HG02885 (cell line): Measurements from ENCODE around the gene TBX18.

Experiments used
- ATAC-seq: cut with Tn5 transposase; IDR thresholded peaks from one replicate; pipeline ENCODE4 v1.9.1; 2021; ENCODE audit warnings: mild to moderate bottlenecking; ENCODE audit not compliant: unreplicated experiment, poor library complexity

Gene TBX18

DNA sequence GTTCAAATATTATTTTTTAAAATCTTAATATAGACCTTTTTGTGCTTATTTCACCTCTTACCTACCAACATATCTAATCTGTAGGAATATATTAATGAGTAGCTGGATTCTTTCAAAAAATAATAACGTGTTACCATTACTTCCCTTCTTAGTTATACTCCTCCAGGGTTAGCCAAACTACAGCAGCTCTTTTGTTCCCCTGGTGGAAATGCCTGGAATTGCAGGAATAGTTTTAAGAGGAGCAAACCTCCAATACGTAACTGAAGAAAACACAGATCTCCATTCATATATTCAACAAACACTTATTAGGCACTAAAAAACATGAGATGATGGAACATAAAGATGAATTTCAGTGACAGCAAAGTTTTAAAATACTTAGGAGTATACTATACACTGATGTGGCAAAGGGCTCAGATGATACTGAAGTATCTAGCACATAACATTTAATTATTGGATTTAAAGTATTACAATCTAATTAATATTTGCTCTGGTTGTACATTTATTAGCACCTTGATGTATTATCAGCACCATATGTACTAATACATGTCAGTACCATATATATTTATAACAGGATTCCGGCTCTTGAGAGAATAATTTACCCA lies 78.3 kb downstream of the TBX18 start:
- ATAC-seq: peak; percentile 77

DNA sequence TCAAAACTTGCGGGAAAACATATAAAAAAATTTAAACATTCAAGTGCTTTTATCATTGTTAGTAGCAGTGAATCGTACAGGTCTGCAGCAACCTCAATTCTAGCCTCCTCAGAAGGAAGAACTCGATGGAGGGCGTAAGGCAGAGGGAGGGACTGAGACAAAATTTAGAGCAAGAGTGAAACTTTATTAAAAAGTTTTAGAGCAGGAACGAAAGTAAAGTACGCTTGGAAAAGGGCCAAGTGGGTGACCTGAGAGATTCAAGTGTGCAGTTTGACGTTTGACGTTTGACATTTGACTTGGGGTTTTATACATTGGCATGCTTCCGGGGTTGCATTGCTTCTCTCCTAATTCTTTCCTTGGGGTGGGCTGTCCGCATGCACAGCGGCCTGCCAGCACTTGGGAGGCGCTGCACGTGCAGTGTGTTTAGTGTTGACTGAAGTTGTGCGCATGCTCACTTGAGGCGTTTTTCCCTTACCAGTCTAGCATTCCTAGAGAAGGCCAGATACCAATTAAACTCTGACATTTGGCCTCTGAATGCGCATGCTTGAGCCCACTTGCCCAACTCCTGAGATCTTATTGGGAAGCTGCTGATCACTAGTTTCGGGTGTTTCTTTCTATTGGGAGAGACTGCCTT lies 82.6 kb downstream of the TBX18 start:
- no peak for ATAC-seq

DNA sequence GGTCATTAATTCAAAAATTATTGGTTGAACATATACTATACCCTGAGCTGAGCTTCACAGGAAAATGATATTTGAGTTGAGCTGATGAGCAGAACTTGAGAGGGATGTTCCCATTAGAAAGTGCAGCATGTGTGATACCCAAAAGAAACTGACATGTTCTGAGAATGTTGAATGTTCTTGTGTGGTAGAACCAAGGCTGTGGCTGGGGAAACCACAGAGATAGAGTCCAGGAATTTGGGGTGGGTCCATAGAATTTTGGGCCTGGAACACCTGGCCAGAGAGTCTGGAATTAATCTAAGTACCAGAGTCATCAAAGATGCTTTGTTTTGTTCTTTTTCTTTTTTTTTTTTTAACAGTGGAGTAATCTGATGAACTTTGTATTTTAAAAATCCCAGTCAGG lies 88.7 kb downstream of the TBX18 start:
- ATAC-seq: no peak

DNA sequence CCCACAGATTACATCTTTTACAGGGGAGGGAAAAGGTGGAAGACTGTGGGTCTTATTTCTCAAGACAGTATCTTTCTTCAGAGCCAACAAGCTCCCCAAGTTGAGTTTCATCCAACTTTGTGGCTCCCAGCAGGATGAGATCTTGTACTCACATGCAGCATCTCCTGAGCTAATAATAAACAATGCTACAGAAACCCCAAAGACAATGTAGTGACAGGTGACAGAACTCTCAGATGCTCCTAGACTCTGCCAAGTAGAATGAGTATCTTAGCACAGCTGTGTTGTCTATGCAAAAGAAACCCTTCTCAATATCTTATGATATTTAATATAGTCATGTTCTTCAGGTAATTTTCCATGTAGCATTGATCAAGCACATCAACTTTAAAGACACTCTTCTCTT lies 90.0 kb downstream of the TBX18 start:
- no peak for ATAC-seq

DNA sequence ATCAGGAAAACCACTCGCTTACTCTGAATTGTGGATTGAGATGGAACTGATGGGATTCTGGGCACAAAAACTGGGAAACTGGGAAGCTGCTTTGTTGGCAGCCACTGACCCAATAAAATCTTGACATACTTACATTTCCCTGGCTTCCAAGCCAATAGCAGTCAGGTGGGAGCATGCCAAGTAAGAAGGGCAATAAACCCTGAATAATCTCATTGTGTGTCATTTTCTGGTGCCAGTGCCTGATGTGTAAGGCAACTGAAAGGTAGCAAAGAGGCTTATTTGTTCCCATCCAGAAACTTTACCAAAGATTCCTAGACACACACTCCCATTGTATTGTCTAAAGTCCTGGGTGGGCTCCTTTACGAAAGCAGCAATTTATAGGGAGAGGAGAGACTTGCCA lies 93.2 kb downstream of the TBX18 start:
- ATAC-seq: no peak

DNA sequence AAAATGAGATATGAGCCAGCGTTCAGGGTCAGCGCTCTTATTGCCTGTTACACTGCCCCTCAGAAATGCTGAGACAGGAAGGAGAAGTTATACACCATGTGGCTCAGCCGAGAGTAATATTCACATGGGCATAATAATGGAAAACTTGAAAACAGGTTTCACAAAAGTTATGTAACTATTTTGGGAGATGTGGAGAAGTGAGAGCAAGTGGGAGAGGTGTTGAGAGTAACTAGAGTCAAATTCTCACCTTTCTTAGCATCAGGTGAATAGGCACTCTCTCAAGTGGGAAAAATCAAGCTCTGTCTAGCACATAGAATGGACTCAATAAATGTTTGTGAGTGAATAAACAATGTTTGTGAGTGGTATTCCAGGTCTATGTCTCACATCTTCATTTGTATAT lies 94.5 kb downstream of the TBX18 start:
- ATAC-seq: no peak

DNA sequence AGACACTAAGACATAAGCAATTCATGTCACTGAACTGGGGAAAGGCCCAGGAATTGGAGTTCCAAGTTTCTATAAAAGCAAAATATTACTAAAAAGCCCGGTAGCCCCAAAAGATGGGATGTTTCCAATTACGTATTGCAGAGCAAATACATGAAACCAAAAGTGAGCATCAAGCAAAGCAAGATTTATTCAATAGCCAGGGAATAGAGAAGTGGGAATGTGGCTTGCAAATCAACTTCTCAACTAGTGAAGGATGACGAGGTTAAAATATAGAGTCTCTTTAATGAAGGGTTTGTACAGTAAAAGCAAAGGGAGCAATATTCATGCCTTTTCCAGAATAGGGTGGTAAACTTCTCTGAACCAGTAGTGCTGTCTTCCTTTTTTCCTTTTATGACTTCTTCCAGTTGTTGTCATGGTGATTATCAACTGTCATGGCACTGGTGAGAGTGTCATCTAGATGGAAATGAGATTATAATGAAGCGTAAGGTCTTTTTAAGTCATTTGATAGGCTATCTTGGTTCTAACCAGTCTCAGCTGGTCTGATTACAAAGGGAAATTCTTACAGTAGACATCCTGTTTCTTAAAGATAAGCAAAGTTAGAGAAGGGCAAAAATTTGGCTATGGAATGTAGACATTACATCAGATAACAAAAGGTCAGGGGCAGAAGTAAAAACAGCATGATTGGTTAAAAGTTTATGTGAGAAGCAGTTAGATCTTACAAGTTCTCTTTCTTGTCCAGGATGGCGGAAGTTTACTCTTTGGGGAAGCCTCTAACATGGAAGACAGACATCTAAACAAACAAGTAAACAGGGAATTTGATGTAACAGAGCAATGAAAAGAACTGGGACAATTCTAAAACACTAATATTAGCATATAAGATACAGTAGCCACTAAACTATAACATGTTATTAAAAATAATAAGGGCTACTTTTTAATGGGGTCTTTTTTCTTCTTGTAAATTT lies 96.9 kb downstream of the TBX18 start:
- no peak for ATAC-seq

DNA sequence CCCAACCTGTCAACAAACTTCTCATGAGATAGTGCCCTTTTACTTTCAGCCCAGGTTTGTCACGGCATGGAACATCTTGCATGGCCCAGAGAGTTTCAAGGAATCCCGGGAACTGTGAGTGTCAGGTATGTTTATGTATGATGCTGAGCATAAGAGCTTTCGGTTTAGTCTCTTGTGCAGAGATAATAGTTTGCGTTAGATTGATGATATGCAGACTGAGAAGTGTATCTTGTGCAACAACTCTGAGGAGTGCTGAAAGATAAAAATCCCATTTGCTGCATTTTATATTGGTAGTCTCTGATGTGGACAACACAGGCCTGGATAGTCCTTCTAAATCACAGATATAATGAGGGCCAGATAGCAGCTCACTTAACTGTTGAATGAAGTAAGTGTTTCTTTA lies 99.0 kb downstream of the TBX18 start:
- ATAC-seq: no peak

DNA sequence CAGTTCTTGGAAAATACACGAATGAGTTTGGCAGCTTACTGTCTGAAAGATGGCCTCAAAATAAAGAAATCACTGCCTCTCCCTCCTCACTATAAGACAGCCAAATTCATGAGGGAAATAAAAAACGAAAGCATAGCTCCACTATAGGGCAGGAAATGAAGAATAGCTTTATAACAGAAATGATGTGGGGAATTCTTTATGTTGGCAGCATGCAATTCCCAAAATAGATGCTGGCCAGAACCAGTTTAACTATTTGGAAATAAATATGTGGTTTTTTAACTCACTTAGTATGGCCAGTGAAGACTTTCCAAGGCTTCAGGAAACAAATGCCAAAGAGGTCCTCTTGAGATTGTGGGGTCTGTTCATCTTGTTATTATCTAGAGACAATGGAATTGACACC lies 100.5 kb downstream of the TBX18 start:
- no peak for ATAC-seq

DNA sequence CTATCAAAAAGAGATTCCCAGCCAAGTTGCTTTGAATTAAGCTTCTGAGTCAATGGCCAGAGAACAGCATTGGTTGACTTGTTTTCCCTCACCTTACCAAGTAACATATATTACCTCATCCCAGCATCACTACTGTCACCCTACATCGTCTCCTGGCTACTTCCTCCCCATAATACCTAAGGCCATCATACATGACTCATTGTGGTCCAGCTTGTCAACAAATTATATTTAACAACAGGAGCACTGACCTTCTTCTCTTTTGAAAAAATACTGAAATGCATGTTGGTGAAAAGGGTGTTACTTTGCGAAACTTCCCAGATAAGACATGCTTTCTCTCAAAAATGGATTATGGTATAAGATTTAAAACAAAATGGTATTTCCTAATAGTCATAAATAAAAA lies 106.9 kb downstream of the TBX18 start:
- ATAC-seq: no peak

DNA sequence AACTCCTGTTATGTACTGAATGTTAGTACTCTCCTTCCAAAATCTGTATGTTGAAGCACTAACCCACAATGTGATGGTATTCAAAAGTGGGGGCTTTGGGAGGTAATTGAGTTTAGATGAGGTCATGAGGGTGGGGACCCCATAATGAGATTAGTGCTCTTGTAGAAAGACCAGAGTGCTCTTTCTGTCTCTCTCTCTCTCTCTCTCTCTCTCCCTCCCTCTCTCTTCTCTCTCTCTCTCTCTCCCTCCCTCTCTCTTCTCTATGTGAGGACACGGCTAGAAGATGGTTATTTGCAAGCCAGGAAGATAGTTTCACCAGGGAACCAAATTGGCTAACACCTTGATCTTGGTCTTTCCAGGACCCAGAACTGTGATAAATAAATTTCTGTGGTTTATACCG lies 107.4 kb downstream of the TBX18 start:
- no peak for ATAC-seq

DNA sequence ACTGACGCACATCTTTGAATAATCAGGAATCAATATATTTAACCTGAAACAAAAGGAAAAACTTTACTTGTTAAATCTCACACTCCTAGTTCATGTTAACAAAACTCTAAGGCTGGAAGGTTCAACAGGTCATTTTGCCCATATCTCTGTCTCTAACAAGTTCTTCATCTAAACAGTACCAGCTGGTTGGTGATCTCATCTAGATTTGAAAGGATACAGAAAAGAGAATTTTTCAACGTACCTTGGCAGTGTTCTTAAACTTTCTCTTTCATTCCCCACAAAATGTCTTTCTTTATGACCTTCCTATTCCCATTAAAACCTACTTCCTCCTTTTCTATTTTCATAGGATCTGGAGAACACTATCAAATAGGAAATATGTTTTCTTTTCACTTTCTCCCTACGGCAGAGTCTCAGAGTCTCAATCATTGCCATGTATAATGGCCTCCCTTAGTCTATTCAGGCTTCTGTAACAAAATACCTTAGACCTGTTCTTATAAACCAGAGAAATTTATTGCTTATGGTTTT lies 111.3 kb downstream of the TBX18 start:
- no peak for ATAC-seq

DNA sequence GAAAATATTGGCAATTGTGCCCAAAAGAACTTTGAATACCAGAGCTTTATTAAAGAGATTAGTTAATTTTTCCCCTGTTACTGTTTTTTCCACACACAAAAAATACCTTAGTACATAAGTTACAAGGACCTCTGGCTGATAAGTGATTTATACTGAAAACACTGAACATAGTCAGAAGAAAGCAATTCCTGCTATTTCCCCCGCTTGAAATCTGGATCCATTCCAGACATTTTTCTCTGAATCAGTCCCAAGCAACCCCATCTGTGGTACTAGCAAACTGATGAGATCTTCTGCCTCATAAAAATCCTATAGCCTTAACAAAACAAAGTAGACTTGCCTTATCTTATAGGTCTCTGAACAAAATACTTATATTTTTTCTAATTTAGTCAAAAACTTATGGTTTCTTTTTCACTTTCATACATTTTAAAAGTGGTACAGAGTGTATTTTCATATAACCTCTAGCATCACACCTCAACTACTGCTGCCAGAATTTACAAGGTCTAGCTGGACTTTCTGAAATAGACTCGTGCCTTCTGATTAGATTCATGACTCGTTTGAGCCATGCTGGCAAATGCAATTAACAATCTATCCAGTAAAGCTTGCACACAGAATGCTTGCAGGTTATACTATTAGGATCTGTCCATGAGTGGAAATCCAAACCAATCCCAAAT lies 111.9 kb downstream of the TBX18 start:
- ATAC-seq: no peak

DNA sequence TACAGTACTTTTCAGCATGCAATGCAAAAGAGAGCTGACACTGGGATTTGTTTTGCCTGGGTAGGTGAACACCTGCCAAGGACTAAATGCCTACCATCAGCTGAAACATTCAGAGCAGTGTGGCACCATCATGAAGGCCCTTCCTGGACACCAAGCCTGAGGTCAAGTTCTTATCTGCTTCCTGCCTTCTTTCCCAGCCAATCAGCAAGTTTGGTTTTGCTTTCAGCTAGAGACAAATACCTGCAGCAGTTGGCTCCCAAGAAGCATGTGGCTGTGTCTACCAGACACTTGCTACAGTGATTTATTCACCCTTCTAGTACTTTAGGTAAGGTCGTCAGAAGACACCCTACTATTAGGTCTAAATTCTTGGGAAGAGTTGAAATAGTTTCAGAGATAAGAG lies 112.8 kb downstream of the TBX18 start:
- ATAC-seq: no peak

DNA sequence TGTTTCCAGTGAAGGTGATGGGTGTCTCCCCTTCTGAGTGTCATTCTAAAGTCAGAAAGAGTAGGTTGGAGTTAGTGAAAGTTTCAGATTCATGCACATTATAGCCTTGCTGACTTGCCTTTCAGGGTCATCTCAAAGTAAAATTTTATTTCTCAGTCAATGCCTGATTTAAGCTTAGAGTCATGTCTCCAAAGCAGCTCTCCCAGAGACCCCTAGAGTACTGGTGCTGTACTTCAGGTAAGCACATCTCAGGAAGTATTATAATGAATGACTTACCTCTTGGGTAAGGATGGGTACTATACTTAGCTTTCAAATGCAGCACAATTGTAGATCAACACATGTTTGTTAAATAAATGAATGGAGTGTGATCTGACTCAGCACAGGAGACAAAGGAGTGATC lies 116.0 kb downstream of the TBX18 start:
- no peak for ATAC-seq

DNA sequence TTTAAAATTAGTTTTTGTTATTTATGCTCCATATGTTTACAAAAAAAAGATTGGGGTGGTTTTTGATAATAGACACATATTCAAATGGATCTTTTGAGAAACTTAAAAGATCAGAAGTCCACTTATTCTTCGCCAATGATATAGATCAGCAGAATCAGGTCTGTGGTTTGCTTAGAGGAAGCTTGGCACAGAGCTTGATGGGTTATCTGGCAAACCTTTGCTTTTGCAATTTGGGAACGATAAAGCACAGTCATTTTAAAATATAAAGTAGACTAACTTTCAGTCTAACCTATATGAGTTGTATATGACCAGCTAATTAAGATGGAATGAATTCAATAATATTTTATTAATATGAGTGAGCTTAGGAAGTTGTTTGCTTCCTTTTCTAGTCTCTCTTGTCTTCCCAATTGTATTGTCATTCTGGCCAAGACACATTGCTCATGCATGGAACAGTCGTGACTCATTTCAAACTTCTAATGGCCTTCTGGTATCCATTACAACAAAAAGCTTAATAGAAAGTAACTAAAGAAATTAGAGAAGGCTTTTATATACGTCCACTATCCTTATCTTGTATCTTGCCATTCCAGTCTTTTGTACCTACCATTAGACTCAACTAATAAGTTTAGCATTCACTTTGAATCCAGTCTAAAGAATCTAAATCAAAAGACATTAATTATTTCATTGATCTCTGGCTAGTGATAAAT lies 118.7 kb downstream of the TBX18 start:
- no peak for ATAC-seq

DNA sequence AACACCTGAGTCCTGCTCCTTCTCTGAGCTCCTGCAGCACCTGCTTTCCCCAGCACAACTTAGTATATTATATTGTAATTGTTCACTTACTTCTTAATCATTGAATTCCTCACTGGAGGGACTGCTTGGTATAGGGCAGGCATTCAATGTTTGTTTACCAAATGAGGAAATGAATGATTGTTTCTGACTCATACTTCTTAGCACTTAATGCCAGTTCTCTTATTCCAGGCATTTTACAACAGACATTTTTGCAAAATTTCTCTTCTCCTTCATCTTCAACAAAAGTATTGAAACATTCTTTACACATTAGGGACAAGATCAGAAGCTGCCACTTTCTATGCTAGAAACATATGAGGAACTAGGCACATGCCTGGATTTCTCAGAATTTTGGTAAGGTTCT lies 119.4 kb downstream of the TBX18 start:
- no peak for ATAC-seq

DNA sequence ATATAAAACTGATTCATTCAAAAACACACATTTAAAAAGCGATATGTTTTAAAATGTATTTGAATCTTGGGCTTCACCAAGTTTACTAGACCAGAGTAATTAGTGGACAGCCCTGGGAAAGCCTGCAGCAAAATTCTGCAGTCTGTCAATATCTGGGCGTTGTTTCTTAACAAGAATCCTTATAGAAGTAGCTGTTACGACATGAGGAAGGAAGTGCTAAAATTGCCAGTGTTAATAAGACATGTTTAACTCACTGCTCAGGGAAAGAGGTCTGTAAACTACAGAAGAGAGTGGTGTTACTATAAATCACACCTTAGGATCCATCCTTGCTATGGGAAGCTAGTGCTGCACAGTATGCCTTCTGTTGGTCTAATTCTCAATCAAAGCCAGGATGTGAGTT lies 120.6 kb downstream of the TBX18 start:
- no peak for ATAC-seq

DNA sequence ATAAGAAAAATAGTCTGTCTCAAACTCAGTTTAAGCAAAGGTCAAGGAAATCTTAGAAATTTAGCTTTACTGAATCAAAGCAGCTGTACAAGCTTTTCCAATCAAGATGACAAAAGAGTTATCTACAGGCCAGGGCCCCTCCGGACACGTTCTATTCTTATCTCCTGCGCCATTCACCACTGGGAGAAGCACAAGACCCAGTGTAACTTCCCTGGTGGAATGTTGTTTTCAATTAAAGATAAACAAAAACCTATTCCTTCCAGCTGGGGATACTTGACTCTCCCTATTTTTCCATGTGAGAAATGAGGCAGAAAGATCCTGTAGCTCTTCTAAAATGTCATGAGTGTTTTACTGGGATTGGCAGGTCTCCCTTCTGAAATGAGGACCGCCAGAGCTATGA lies 123.3 kb downstream of the TBX18 start:
- no peak for ATAC-seq

DNA sequence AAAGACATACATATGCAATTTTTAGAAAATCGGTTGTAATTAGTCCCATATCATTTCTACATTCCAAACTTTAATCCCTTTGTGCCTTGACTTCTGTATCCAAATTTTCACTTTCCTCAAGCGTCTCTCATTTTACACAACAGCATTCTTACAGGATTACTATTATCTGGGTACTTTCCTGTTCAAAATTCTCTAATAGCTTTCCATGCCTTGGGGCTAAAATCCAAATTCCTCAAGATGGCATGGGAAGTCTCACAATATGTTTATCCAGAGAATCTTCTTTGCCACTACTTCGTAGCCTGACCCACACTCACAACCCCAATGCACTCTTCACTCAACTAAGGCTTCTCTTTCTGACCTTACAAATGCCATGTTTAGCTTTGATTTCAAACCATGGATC lies 125.0 kb downstream of the TBX18 start:
- ATAC-seq: no peak
